Measurements from ENCODE around the gene ANKRD45.

DNA sequence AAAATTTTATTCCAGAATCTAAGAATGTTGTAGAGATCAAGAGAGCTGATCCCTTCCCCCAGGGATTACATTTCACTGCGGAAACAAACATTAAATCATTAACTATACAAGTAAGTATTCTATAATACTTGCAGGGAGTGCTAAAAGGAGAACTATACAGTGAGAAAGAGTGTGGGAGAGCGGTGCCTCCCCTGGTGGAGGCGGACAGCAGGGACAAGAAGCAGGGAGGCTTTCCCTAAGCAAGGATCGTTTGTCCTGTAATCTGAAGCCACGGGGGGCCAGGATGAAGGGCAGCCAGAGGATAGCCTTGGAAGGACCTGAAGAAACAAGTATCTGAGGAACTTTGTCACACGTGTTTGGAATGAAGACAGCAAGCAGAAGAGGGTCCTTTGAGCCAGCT lies 106.8 kb downstream of the ANKRD45 start:
- no peak for TF ChIP-seq EZH2phosphoT487 (IDR thresholded peaks at IDR 0.05; ENCODE audit: insufficient read depth, low read depth)
- TF ChIP-seq EZH2 (IDR thresholded peaks at IDR 0.05; ENCODE audit: insufficient read depth, poor library complexity, severe bottlenecking) = no peak

Measured in GM23248 (cell line).